Suprapubic skin (tissue), 4 donors: ENCODE measurements around the gene RPRD2. TPM values are rescaled to one million over a fixed set of nuclear protein-coding genes. Genes with fewer than 3 reads are reported as not detected.

Experiments used
- DNase-seq, 2 donors: peaks; one replicate each; pipeline ENCODE4 v3.0.0-alpha.2; 2019; ENCODE audit warnings: low spot score in 2 of 2
- H3K27ac ChIP-seq: fragments of 200-600 bp; sonication (generic); one replicate; pipeline ENCODE4 v1.5.1; 2019
- H3K27me3 ChIP-seq: fragments of 200-600 bp; sonication (generic); one replicate; pipeline ENCODE4 v1.5.1; 2019
- H3K36me3 ChIP-seq: fragments of 200-600 bp; sonication (generic); one replicate; pipeline ENCODE4 v1.5.1; 2019
- H3K4me1 ChIP-seq: fragments of 200-600 bp; sonication (generic); one replicate; pipeline ENCODE4 v1.5.1; 2019
- H3K4me3 ChIP-seq: fragments of 200-600 bp; sonication (generic); one replicate; pipeline ENCODE4 v1.5.1; 2019; ENCODE audit warnings: mild to moderate bottlenecking
- H3K9me3 ChIP-seq: fragments of 200-600 bp; sonication (generic); one replicate; pipeline ENCODE4 v1.5.1; 2019
- EP300 ChIP-seq: sonication (generic); formaldehyde crosslinking; IDR thresholded peaks from one replicate; pipeline ENCODE4 v1.6.1; 2017; ENCODE audit warnings: antibody characterized with exemption
- POLR2A ChIP-seq, 2 donors: fragments of 450-650 bp; IDR thresholded peaks; one replicate each; pipeline ENCODE4 v1.6.1; 2017; ENCODE audit warnings: antibody characterized with exemption in 2 of 2, mild to moderate bottlenecking in 2 of 2, moderate library complexity in 2 of 2
- POLR2AphosphoS5 ChIP-seq, 3 donors: sonication (generic); formaldehyde crosslinking; IDR thresholded peaks; one replicate each; pipeline ENCODE4 v1.6.1; 2017; ENCODE audit warnings: antibody characterized with exemption in 3 of 3
- WGBS: methylation state at CpG from one replicate; pipeline ENCODE4 v1.1.5; 2018; 5-methylcytosine and 5-hydroxymethylcytosine counted together
- total RNA-seq, 4 donors: library from RNA; depleted of rRNA; stranded (reverse); fragments of >200 nt; gene quantifications; one replicate each; pipeline ENCODE4 v1.1.0, GENCODE V29; 2016
- TF ChIP-seq, protein P1 (sequence below), 2 donors: fragments of 200-600 bp in 1 of 2; fragments of 450-650 bp in 1 of 2; sonication (generic) in 1 of 2; IDR thresholded peaks; one replicate each; pipeline ENCODE4 v1.5.1; 2016 to 2019; ENCODE audit warnings: antibody characterized with exemption in 2 of 2, mild to moderate bottlenecking in 1 of 2, moderate library complexity in 1 of 2

The RPRD2 gene
- total RNA-seq, 4 donors from 2014 or later, result 22.2 to 39.0 (median 28.8) TPM

DNA sequence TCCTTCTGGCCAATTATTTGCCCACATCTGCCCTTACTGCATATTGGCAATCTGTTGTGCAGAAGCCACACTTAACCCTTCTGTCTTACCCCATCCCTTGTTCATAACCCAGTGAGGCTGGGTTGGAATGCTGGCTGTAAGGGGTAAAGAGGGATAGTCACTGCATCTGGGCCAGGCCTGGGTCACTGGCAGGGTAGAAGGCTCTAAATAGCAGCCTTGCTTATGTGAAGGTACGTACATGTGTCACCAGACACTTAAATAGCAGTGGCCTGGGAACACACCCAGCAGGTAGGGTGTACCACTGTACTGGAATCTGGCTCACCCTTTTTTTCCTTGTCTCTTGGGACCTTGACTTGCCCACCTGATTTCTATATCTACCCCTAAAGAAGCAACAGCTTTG lies 113.4 kb downstream of the RPRD2 start:
- WGBS, result 33% methylated on average over 1 of the region's 1 CpG
- TF ChIP-seq POLR2A (IDR thresholded peaks at IDR 0.05) (no peak), POLR2AphosphoS5 (IDR thresholded peaks at IDR 0.05) (no peak), EP300 (no peak)
- TF ChIP-seq, protein P1, sequence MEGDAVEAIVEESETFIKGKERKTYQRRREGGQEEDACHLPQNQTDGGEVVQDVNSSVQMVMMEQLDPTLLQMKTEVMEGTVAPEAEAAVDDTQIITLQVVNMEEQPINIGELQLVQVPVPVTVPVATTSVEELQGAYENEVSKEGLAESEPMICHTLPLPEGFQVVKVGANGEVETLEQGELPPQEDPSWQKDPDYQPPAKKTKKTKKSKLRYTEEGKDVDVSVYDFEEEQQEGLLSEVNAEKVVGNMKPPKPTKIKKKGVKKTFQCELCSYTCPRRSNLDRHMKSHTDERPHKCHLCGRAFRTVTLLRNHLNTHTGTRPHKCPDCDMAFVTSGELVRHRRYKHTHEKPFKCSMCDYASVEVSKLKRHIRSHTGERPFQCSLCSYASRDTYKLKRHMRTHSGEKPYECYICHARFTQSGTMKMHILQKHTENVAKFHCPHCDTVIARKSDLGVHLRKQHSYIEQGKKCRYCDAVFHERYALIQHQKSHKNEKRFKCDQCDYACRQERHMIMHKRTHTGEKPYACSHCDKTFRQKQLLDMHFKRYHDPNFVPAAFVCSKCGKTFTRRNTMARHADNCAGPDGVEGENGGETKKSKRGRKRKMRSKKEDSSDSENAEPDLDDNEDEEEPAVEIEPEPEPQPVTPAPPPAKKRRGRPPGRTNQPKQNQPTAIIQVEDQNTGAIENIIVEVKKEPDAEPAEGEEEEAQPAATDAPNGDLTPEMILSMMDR (IDR thresholded peaks at IDR 0.05), result no peak
- H3K27me3 ChIP-seq, result no peaks in the 10 kb centered on the region
- H3K27ac ChIP-seq, result no peak overlapping the region
- H3K9me3 ChIP-seq, result no peaks in the 10 kb centered on the region
- H3K36me3 ChIP-seq, result peaks cover 11% of the 10 kb centered on the region
- peaks cover 9% of the 10 kb centered on the region for H3K4me1 ChIP-seq
- no peak for DNase-seq
- H3K4me3 ChIP-seq, result no peak overlapping the region

DNA sequence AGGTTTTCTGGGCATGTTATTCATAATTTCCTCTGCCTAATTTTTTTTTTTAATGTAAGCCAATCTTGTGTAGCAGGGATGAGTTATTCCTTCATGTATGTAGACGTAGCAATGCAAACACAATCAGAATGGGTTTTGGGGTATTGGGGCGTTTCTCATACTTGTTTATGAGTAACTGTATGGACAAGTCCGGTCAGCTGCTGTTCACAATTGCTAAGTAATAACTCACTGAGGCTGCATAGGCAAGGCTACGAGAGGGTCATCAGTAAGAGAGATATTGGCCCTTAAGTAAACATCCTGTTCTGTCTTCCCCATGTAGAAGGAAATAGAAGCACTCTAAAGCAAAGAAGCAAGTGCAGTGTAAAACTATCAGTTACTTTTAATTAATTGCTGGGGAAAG lies 113.8 kb downstream of the RPRD2 start:
- H3K27ac ChIP-seq, result no peak overlapping the region
- 56% methylated on average over 4 of the region's 4 CpGs for WGBS
- no peaks in the 10 kb centered on the region for H3K9me3 ChIP-seq
- no peak for DNase-seq
- peaks cover 7% of the 10 kb centered on the region for H3K36me3 ChIP-seq
- peaks cover 9% of the 10 kb centered on the region for H3K4me1 ChIP-seq
- H3K27me3 ChIP-seq, result no peaks in the 10 kb centered on the region
- no peak overlapping the region for H3K4me3 ChIP-seq
- TF ChIP-seq POLR2AphosphoS5 (IDR thresholded peaks at IDR 0.05), result no peak
- TF ChIP-seq POLR2A (IDR thresholded peaks at IDR 0.05), result no peak
- TF ChIP-seq EP300, result no peak
- TF ChIP-seq, protein P1 (IDR thresholded peaks at IDR 0.05), result no peak

DNA sequence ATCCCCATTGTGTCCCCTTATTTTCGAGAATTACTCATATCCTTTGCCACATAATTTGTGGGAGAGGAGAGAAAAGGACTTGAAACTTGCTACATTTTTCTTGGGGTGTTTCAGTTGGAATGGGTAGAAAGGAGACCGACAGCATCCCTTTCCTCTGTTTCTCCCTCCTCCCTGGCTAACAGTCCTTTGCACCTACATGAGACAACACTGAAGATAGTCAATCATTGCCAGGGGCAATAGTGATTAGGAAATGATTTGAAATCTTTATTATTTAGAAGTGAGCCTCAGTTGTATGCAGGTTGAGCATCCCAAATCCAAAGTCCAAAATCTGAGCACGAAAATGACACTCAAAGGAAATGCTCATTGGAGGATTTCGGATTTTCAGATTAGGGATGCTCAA lies 115.4 kb downstream of the RPRD2 start:
- no peak overlapping the region for H3K27ac ChIP-seq
- peaks cover 9% of the 10 kb centered on the region for H3K4me1 ChIP-seq
- 71% methylated on average over 4 of the region's 4 CpGs for WGBS
- no peaks in the 10 kb centered on the region for H3K27me3 ChIP-seq
- no peak overlapping the region for H3K4me3 ChIP-seq
- TF ChIP-seq POLR2A (IDR thresholded peaks at IDR 0.05), result no peak
- TF ChIP-seq, protein P1 (IDR thresholded peaks at IDR 0.05), result no peak
- no peaks in the 10 kb centered on the region for H3K9me3 ChIP-seq
- H3K36me3 ChIP-seq, result peaks cover under 1% of the 10 kb centered on the region
- no peak for DNase-seq

DNA sequence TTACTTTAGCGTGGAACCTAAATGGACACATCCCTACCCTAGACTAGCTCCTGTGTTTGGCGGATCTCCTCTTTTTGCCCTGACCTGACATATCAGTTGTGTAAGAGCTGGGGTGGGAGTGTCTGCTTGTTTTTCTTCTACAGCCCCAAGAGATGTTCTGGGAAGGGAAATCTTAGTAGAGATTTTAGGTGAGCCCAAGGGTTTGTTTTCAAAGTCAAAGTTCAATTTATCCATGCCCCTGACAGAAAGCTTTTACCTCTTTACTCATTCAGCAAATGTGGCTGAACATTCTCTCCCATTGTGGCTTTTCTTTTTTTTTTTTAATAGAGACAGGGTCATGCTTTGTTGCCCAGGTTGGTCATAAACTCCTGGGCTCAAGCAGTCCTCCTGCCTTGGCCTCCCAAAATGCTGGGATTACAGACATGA lies 116.0 kb downstream of the RPRD2 start:
- WGBS, result 78% methylated on average over 2 of the region's 2 CpGs
- H3K4me3 ChIP-seq, result no peak overlapping the region
- TF ChIP-seq POLR2A (IDR thresholded peaks at IDR 0.05) (no peak), POLR2AphosphoS5 (IDR thresholded peaks at IDR 0.05) (no peak), EP300 (no peak)
- TF ChIP-seq, protein P1 (IDR thresholded peaks at IDR 0.05), result no peak
- no peaks in the 10 kb centered on the region for H3K9me3 ChIP-seq
- no peak overlapping the region for H3K27ac ChIP-seq
- H3K4me1 ChIP-seq, result peaks cover 9% of the 10 kb centered on the region
- H3K36me3 ChIP-seq, result no peaks in the 10 kb centered on the region
- DNase-seq, result no peak
- no peaks in the 10 kb centered on the region for H3K27me3 ChIP-seq

DNA sequence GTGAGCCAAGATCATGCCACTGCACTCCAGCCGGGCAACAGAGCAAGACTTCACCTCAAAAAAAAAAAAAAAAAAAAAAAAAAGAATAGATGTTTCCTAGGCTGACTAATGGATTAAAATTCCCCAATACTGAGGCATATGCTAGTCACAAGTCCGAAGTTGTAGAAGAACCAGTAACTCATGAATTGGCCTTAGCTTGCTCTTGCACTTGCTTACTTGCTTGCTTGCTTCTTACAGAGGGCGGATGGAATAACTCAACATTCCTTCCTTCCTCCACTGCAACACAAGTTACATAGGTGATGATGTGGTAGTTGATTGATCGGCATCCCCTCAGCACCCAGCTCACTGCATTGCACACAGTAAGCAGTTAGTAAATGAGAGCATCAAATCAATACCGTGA lies 120.5 kb downstream of the RPRD2 start:
- Histone ChIP-seq H3K27me3 (no peaks in the 10 kb centered on the region), H3K9me3 (no peaks in the 10 kb centered on the region), H3K4me1 (peaks cover 13% of the 10 kb centered on the region), H3K4me3 (no peak overlapping the region), H3K36me3 (peaks cover 6% of the 10 kb centered on the region), H3K27ac (no peak overlapping the region)
- WGBS, result 83% methylated on average over 5 of the region's 5 CpGs
- no peak for DNase-seq
- no peak for TF ChIP-seq EP300

DNA sequence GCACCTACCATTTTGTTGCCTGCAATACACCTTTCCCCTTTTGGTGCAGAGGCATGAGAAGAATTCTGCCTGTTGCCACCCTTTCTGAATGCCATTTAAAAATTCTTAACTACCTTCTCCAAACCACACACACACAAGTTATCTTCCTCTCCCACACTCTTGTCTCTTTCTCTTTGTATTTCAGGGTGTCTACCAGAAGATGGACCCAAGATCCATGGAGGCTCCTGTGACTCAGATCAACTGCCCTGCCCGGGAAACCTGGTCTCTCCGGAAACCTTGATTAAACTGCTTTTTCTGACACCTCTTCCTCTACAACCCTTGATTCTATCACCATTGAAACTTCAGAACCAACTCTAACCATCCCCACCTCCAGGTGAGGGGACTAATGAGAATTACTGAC lies 120.9 kb downstream of the RPRD2 start:
- 32% methylated on average over 2 of the region's 2 CpGs for WGBS
- Histone ChIP-seq H3K9me3 (no peaks in the 10 kb centered on the region), H3K4me1 (peaks cover 13% of the 10 kb centered on the region), H3K27me3 (no peaks in the 10 kb centered on the region), H3K36me3 (peaks cover 9% of the 10 kb centered on the region), H3K27ac (no peak overlapping the region), H3K4me3 (no peak overlapping the region)
- TF ChIP-seq, protein P1 (IDR thresholded peaks at IDR 0.05), result no peak
- TF ChIP-seq POLR2AphosphoS5 (IDR thresholded peaks at IDR 0.05), result no peak
- TF ChIP-seq EP300, result no peak
- no peak for TF ChIP-seq POLR2A (IDR thresholded peaks at IDR 0.05)
- DNase-seq, result peak in 1 of 2 donors; percentile 1
